Tongue (tissue), 2 donors: Measurements from ENCODE around the gene RSPH6A. TPM values are rescaled to one million over a fixed set of nuclear protein-coding genes. Genes with fewer than 3 reads are reported as not detected.
A peak's percentile ranks its signal among the peaks of the same experiment; 100 is the strongest.

Source experiments
- DNase-seq: peaks from one replicate; pipeline ENCODE4 v3.0.0-alpha.2; 2015
- total RNA-seq: library from RNA; depleted of rRNA; stranded (reverse); fragments of >200 nt; gene quantifications from one replicate; pipeline ENCODE4 v1.2.3, GENCODE V29; 2014

RSPH6A gene
- total RNA-seq, 1 donor from 2014 or later, result not detected

GRCh38 chr19:45800070-45800553, 15.0 kb downstream of the RSPH6A start:
- DNase-seq, result no peak

- peak; percentile 49 for DNase-seq
Observed at GRCh38 chr19:45799541-45799940, 15.6 kb downstream of the RSPH6A start.

- DNase-seq, result peak; percentile 86
Observed at GRCh38 chr19:45798995-45799517, 16.1 kb downstream of the RSPH6A start.

GRCh38 chr19:45794627-45795026, 20.5 kb downstream of the RSPH6A start:
- DNase-seq, result no peak

GRCh38 chr19:45793876-45794275, 21.2 kb downstream of the RSPH6A start:
- no peak for DNase-seq

- DNase-seq, result no peak
Observed at GRCh38 chr19:45793178-45793564, 21.9 kb downstream of the RSPH6A start.

- DNase-seq, result peak; percentile 100
Observed at GRCh38 chr19:45792470-45793177, 22.5 kb downstream of the RSPH6A start, which contains the start of gene DMWD. DMWD (minus strand) TSS chr19:45792845; CDS start chr19:45792756, 89 bp downstream.

GRCh38 chr19:45791744-45792469, 23.2 kb downstream of the RSPH6A start:
- DNase-seq, result no peak

GRCh38 chr19:45790942-45791341, 24.2 kb downstream of the RSPH6A start:
- no peak for DNase-seq

- no peak for DNase-seq
Observed at GRCh38 chr19:45789035-45789786, 25.9 kb downstream of the RSPH6A start.

GRCh38 chr19:45786533-45786894, 28.6 kb downstream of the RSPH6A start:
- no peak for DNase-seq

GRCh38 chr19:45785781-45786532, 29.2 kb downstream of the RSPH6A start:
- no peak for DNase-seq

- DNase-seq, result no peak
Observed at GRCh38 chr19:45785097-45785496, 30.0 kb downstream of the RSPH6A start.

- DNase-seq, result no peak
Observed at GRCh38 chr19:45784096-45784495, 31.0 kb downstream of the RSPH6A start.

- peak; percentile 89 for DNase-seq
Observed at GRCh38 chr19:45782820-45783785, 32.0 kb downstream of the RSPH6A start.

- DNase-seq, result peak; percentile 80
Observed at GRCh38 chr19:45782162-45782691, 32.9 kb downstream of the RSPH6A start, which contains the start of gene DMPK. DMPK (minus strand) TSS chr19:45782490; CDS start chr19:45782352, 138 bp downstream.

- peak; percentile 91 for DNase-seq
Observed at GRCh38 chr19:45781214-45782161, 33.6 kb downstream of the RSPH6A start.

GRCh38 chr19:45780448-45781213, 34.5 kb downstream of the RSPH6A start:
- DNase-seq, result no peak
